ENCODE measurements around the gene SLC30A2. TPM values are rescaled to one million over a fixed set of nuclear protein-coding genes. Genes with fewer than 3 reads are reported as not detected.

SLC30A2 gene
- total and polyA plus RNA-seq, 10 of the 15 experiments (the other 5 are each of a cell fraction or from before 2014, with no cell fraction given), result 0.13 TPM; not detected in 9

- CTCF ChIA-PET, result no interaction called here
- 25% methylated on average over 5 of the region's 5 CpGs for WGBS (ENCODE audit: insufficient coverage, insufficient replicate concordance, low lambda C conversion rate, missing lambda C conversion rate)
These were observed 20.4 kb downstream of the SLC30A2 start for GRCh38 chr1:26025517-26025916.

More at GRCh38 chr1:26025517-26025916, 20.4 kb downstream of the SLC30A2 start:
- RAD21 ChIA-PET (ENCODE audit: unreplicated experiment), result no interaction called here
- no peak overlapping the region for H3K27ac ChIP-seq (ENCODE audit: control insufficient read depth, insufficient read depth)
- no peaks in the 10 kb centered on the region for H3K9me3 ChIP-seq (replicated peaks; ENCODE audit: control insufficient read depth, insufficient read depth, low read length)
- no peak overlapping the region for H2AFZ ChIP-seq (ENCODE audit: control insufficient read depth, low read depth, low read length)
- intact Hi-C loops (cut with micrococcal nuclease; ENCODE audit: unreplicated experiment), result no loop called here
- no peak for TF ChIP-seq CEBPB (IDR thresholded peaks at IDR 0.05; ENCODE audit: borderline replicate concordance in 1 of 2, low read depth in 2 of 2, low read length in 2 of 2)
- no peak for TF ChIP-seq YBX1 (IDR thresholded peaks at IDR 0.05)
- TF ChIP-seq E4F1 (IDR thresholded peaks at IDR 0.05; ENCODE audit: borderline replicate concordance, partially characterized antibody), result no peak
- no peak for TF ChIP-seq ELK1 (IDR thresholded peaks at IDR 0.05; ENCODE audit: low read depth, low read length)
- TF ChIP-seq FOXM1 (IDR thresholded peaks at IDR 0.05; ENCODE audit: low read depth, low read length), result no peak
- TF ChIP-seq PBX3 (IDR thresholded peaks at IDR 0.05; ENCODE audit: insufficient replicate concordance, low read depth, low read length), result no peak
- no peak for TF ChIP-seq NR2F1 (conservative IDR thresholded peaks at IDR 0.05)
- no peak for TF ChIP-seq MEF2A (IDR thresholded peaks at IDR 0.05; ENCODE audit: insufficient read depth, low read depth, low read length)
- TF ChIP-seq JUNB (IDR thresholded peaks at IDR 0.05), result no peak
- TF ChIP-seq, protein P1, sequence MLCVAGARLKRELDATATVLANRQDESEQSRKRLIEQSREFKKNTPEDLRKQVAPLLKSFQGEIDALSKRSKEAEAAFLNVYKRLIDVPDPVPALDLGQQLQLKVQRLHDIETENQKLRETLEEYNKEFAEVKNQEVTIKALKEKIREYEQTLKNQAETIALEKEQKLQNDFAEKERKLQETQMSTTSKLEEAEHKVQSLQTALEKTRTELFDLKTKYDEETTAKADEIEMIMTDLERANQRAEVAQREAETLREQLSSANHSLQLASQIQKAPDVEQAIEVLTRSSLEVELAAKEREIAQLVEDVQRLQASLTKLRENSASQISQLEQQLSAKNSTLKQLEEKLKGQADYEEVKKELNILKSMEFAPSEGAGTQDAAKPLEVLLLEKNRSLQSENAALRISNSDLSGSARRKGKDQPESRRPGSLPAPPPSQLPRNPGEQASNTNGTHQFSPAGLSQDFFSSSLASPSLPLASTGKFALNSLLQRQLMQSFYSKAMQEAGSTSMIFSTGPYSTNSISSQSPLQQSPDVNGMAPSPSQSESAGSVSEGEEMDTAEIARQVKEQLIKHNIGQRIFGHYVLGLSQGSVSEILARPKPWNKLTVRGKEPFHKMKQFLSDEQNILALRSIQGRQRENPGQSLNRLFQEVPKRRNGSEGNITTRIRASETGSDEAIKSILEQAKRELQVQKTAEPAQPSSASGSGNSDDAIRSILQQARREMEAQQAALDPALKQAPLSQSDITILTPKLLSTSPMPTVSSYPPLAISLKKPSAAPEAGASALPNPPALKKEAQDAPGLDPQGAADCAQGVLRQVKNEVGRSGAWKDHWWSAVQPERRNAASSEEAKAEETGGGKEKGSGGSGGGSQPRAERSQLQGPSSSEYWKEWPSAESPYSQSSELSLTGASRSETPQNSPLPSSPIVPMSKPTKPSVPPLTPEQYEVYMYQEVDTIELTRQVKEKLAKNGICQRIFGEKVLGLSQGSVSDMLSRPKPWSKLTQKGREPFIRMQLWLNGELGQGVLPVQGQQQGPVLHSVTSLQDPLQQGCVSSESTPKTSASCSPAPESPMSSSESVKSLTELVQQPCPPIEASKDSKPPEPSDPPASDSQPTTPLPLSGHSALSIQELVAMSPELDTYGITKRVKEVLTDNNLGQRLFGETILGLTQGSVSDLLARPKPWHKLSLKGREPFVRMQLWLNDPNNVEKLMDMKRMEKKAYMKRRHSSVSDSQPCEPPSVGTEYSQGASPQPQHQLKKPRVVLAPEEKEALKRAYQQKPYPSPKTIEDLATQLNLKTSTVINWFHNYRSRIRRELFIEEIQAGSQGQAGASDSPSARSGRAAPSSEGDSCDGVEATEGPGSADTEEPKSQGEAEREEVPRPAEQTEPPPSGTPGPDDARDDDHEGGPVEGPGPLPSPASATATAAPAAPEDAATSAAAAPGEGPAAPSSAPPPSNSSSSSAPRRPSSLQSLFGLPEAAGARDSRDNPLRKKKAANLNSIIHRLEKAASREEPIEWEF (IDR thresholded peaks at IDR 0.05; ENCODE audit: insufficient replicate concordance, low read depth, low read length), result no peak
- TF ChIP-seq ZSCAN29 (IDR thresholded peaks at IDR 0.05), result no peak
- SMC1A ChIA-PET (ENCODE audit: uncharacterized antibody, unreplicated experiment), result no interaction called here
- in situ Hi-C loops (cut with MboI), result no loop called here
- no peaks in the 10 kb centered on the region for H3K4me1 ChIP-seq (ENCODE audit: control insufficient read depth, insufficient read depth, low read length)
- no peak for FAIRE-seq
- no peak overlapping the region for H3K4me3 ChIP-seq
- no peak for ATAC-seq
- DNase-seq (ENCODE audit: low read depth, low spot score), result no peak
- no peaks in the 10 kb centered on the region for H3K36me3 ChIP-seq (ENCODE audit: control insufficient read depth in 2 of 2, insufficient read depth in 2 of 2, low read length in 1 of 2)
- POLR2A ChIA-PET, result interaction anchor here (0.7 kb wide), 1 partner anchor 9 kb away, joined by 3 read pairs; no protein-coding TSS in a partner anchor
- H3K79me2 ChIP-seq (ENCODE audit: control insufficient read depth, insufficient read depth, low read length), result no peaks in the 10 kb centered on the region
- BruUV-seq (replicated peaks), result no TSS peak
- H3K9ac ChIP-seq (ENCODE audit: control insufficient read depth, insufficient read depth, low read length), result no peak overlapping the region
- no peaks in the 10 kb centered on the region; a peak in 3 of 4 replicates for H3K27me3 ChIP-seq (replicated peaks in 1 of 2; ENCODE audit: control insufficient read depth in 2 of 2, insufficient read depth in 2 of 2, low read length in 1 of 2)
- no peaks in the 10 kb centered on the region for H4K20me1 ChIP-seq (ENCODE audit: control insufficient read depth, insufficient read depth)
- no peak overlapping the region for H3K4me2 ChIP-seq (ENCODE audit: control insufficient read depth, insufficient read depth)
